Measurements from ENCODE around the gene TMEM25.

TMEM25 gene

DNA sequence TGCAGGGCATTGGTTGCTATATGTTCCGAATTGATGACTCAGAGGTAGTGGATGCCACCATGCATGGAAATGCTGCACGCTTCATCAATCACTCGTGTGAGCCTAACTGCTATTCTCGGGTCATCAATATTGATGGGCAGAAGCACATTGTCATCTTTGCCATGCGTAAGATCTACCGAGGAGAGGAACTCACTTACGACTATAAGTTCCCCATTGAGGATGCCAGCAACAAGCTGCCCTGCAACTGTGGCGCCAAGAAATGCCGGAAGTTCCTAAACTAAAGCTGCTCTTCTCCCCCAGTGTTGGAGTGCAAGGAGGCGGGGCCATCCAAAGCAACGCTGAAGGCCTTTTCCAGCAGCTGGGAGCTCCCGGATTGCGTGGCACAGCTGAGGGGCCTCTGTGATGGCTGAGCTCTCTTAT, 9.1 kb upstream of the TMEM25 start:
- no peak for DNase-seq
- peaks cover 0 to 16% (median 0%) of the 10 kb centered on the region in 4 donors for H3K4me1 ChIP-seq
- H3K4me3 ChIP-seq = no peak overlapping the region
- H3K27ac ChIP-seq = no peak overlapping the region
- no peaks in the 10 kb centered on the region for H3K9me3 ChIP-seq
- intact Hi-C loops (cut with DNase I; ENCODE audit: low total_unique reads) = no loop called here
- no peaks in the 10 kb centered on the region for H3K27me3 ChIP-seq
- H3K36me3 ChIP-seq = peaks cover 57 to 83% (median 79%) of the 10 kb centered on the region in 3 donors
- TF ChIP-seq, protein P1, sequence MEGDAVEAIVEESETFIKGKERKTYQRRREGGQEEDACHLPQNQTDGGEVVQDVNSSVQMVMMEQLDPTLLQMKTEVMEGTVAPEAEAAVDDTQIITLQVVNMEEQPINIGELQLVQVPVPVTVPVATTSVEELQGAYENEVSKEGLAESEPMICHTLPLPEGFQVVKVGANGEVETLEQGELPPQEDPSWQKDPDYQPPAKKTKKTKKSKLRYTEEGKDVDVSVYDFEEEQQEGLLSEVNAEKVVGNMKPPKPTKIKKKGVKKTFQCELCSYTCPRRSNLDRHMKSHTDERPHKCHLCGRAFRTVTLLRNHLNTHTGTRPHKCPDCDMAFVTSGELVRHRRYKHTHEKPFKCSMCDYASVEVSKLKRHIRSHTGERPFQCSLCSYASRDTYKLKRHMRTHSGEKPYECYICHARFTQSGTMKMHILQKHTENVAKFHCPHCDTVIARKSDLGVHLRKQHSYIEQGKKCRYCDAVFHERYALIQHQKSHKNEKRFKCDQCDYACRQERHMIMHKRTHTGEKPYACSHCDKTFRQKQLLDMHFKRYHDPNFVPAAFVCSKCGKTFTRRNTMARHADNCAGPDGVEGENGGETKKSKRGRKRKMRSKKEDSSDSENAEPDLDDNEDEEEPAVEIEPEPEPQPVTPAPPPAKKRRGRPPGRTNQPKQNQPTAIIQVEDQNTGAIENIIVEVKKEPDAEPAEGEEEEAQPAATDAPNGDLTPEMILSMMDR (IDR thresholded peaks at IDR 0.05) = no peak

DNA sequence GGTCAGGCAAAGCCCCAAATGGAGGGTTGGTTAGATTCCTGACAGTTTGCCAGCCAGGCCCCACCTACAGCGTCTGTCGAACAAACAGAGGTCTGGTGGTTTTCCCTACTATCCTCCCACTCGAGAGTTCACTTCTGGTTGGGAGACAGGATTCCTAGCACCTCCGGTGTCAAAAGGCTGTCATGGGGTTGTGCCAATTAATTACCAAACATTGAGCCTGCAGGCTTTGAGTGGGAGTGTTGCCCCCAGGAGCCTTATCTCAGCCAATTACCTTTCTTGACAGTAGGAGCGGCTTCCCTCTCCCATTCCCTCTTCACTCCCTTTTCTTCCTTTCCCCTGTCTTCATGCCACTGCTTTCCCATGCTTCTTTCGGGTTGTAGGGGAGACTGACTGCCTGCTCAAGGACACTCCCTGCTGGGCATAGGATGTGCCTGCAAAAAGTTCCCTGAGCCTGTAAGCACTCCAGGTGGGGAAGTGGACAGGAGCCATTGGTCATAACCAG, 8.4 kb upstream of the TMEM25 start:
- Histone ChIP-seq H3K27ac (no peak overlapping the region), H3K36me3 (peaks cover 54 to 76% (median 76%) of the 10 kb centered on the region in 3 donors), H3K9me3 (no peaks in the 10 kb centered on the region), H3K4me3 (no peak overlapping the region), H3K4me1 (peaks cover 0 to 17% (median 0%) of the 10 kb centered on the region in 4 donors), H3K27me3 (no peaks in the 10 kb centered on the region)
- intact Hi-C loops (cut with DNase I; ENCODE audit: low total_unique reads) = no loop called here
- no peak for DNase-seq
- TF ChIP-seq, protein P1 (IDR thresholded peaks at IDR 0.05) = peak in 1 of 2 experiments; percentile 11

DNA sequence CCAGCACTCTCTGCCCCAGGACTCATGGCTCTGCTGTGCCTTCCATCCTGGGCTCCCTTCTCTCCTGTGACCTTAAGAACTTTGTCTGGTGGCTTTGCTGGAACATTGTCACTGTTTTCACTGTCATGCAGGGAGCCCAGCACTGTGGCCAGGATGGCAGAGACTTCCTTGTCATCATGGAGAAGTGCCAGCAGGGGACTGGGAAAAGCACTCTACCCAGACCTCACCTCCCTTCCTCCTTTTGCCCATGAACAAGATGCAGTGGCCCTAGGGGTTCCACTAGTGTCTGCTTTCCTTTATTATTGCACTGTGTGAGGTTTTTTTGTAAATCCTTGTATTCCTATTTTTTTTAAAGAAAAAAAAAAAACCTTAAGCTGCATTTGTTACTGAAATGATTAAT, 6.6 kb upstream of the TMEM25 start:
- no peak overlapping the region for H3K27ac ChIP-seq
- intact Hi-C loops (cut with DNase I; ENCODE audit: low total_unique reads) = no loop called here
- H3K4me1 ChIP-seq = peaks cover 0 to 25% (median under 1%) of the 10 kb centered on the region in 4 donors
- TF ChIP-seq, protein P1 (IDR thresholded peaks at IDR 0.05) = no peak
- H3K9me3 ChIP-seq = no peaks in the 10 kb centered on the region
- H3K36me3 ChIP-seq = peaks cover 45 to 60% (median 60%) of the 10 kb centered on the region in 3 donors
- H3K4me3 ChIP-seq = no peak overlapping the region
- H3K27me3 ChIP-seq = no peaks in the 10 kb centered on the region
- no peak for DNase-seq

DNA sequence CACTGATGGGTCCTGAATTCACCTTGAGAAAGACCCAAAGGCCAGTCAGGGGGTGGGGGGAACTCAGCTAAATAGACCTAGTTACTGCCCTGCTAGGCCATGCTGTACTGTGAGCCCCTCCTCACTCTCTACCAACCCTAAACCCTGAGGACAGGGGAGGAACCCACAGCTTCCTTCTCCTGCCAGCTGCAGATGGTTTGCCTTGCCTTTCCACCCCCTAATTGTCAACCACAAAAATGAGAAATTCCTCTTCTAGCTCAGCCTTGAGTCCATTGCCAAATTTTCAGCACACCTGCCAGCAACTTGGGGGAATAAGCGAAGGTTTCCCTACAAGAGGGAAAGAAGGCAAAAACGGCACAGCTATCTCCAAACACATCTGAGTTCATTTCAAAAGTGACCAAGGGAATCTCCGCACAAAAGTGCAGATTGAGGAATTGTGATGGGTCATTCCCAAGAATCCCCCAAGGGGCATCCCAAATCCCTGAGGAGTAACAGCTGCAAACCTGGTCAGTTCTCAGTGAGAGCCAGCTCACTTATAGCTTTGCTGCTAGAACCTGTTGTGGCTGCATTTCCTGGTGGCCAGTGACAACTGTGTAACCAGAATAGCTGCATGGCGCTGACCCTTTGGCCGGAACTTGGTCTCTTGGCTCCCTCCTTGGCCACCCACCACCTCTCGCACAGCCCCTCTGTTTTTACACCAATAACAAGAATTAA, 6.1 kb upstream of the TMEM25 start:
- Histone ChIP-seq H3K27ac (no peak overlapping the region), H3K4me1 (peaks cover 0 to 31% (median 3%) of the 10 kb centered on the region in 4 donors), H3K9me3 (no peaks in the 10 kb centered on the region), H3K27me3 (no peaks in the 10 kb centered on the region), H3K4me3 (no peak overlapping the region), H3K36me3 (peaks cover 39 to 55% (median 55%) of the 10 kb centered on the region in 3 donors)
- intact Hi-C loops (cut with DNase I; ENCODE audit: low total_unique reads) = no loop called here
- DNase-seq = no peak
- TF ChIP-seq, protein P1 (IDR thresholded peaks at IDR 0.05) = no peak

DNA sequence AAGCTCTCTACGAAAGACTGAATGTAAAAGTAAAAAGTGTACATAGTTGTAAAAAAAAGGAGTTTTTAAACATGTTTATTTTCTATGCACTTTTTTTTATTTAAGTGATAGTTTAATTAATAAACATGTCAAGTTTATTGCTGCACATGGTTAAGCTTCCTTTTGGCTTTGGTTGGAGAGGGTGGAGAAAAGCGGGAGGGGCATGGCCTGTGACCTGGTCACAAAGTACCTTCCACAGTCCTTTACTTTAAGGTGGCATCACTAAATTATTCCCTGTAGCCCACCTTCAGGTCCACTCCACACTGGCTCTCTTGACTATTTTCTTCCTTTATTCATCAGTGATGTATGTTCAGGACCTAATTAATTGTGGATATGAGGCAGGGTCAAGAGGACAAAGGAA, 4.3 kb upstream of the TMEM25 start:
- H3K36me3 ChIP-seq = peaks cover 22 to 37% (median 37%) of the 10 kb centered on the region in 3 donors
- H3K4me1 ChIP-seq = peaks cover 0 to 38% (median 10%) of the 10 kb centered on the region in 4 donors
- no peak overlapping the region for H3K27ac ChIP-seq
- DNase-seq = no peak
- TF ChIP-seq, protein P1 (IDR thresholded peaks at IDR 0.05) = no peak
- H3K27me3 ChIP-seq = no peaks in the 10 kb centered on the region
- H3K4me3 ChIP-seq = no peak overlapping the region
- intact Hi-C loops (cut with DNase I; ENCODE audit: low total_unique reads) = no loop called here
- no peaks in the 10 kb centered on the region for H3K9me3 ChIP-seq
